Measurements from ENCODE around the gene TUBA3D. TPM values are rescaled to one million over a fixed set of nuclear protein-coding genes. Genes with fewer than 3 reads are reported as not detected.
"Not testable (repeated sequence)": the region's sequence is repeated elsewhere in the genome, so short reads cannot be mapped to it uniquely, and the experiment has no call there.

Gene TUBA3D
- total RNA-seq, 2 donors from 2014 or later, result 75.2 to 92.0 TPM

DNA sequence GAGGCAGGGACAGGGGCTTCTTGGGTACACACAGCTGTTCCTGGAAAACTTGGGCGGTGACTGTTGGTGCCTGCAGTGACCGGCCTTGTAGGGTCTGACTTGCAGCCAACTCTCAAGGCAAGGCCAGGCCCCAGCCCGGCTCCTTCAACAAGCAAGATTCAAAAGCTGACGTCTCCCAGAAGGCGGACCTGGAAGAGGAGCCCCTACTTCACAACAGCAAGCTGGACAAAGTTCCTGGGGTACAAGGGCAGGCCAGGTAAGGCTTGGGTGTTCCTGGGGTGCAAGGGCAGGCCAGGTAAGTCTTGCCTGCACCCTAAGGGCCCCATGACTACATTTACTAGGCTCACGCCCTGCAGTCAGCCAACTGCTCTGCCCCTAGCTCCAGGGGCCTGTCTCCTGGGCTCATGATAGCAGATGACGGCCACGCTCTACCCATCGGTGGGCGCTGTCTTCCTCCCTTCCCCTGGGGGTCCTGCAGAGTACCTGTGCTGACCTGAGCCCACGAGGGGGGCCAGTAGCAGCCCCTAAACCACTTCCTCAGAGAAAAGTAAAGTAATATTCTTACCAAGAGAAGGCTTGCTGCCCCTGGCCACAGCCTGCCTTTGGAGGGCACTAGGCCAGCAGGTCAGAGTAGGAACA, 55.7 kb downstream of the TUBA3D start:
- H3K36me3 ChIP-seq; DNase-seq (ENCODE audit: low spot score); intact Hi-C loops (cut with DNase I); H3K27ac ChIP-seq; H3K9me3 ChIP-seq; H3K27me3 ChIP-seq (replicated peaks; ENCODE audit: insufficient read depth); H3K4me3 ChIP-seq; H3K4me1 ChIP-seq (replicated peaks): not testable (repeated sequence)
- 92% methylated on average over 5 of the region's 11 CpGs for WGBS

Small RNAs within 50 kb of the gene (microRNA-seq; reads per million reads assigned to microRNA genes)
- gene MIR4784, result not detected

Other genes with a start within 250 kb of the TUBA3D start
- gene RAB6D, start 112.0 kb upstream of the TUBA3D start, total RNA-seq, result under 1 TPM; 0.68 to 0.77 TPM
- 100 to 1,000 TPM; 173 to 176 TPM for gene MZT2A, start 16.3 kb downstream of the TUBA3D start, total RNA-seq
- gene CCDC74A, start 51.8 kb downstream of the TUBA3D start, total RNA-seq, result 10 to 100 TPM; 15.5 to 95.5 TPM

Data from prostate gland (tissue), 2 donors.